Measurements from ENCODE around the gene CCDC57. TPM values are rescaled to one million over a fixed set of nuclear protein-coding genes. Genes with fewer than 3 reads are reported as not detected.

Gene CCDC57
- total RNA-seq, 1 donor from 2014 or later = 37.2 TPM

DNA sequence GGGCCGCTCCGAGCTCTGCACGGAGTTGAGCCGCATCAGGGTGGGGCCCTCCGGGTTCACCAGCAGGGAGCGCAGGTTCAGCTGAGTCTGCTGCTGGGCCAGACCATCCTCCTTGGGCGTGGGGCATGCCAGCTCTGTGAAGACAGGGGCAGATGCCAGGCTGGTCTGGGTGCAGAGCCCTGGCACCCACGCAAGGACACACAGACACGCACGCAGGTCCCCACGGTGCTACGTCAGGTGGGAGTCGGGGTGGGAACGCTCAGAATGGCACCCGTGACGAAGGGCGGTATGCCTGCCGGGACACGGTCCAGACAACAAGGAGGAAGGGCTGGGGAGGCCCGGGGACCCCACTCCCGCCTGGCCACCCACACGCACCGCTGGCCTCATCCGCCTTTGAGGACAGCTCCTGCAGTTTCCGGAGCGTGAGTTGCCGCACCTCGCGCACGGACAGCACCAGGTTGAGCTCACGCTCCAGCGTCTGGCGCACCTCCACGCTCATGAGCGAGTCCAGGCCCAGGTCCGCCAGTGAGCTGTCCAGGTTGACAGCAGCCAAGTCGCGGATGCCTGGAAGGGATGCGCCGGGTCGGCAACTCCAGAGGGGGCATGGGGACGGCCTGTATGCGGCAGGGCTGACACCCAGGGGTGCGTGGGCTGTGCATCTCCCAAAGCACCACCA lies 131.7 kb downstream of the CCDC57 start:
- Mint-ChIP-seq H3K36me3 (ENCODE audit: low read depth, unreplicated experiment) (peaks cover 4% of the 10 kb centered on the region), H3K4me1 (ENCODE audit: unreplicated experiment) (no peaks in the 10 kb centered on the region), H3K27ac (ENCODE audit: unreplicated experiment) (no peak overlapping the region), H3K27me3 (ENCODE audit: unreplicated experiment) (peaks cover 2% of the 10 kb centered on the region), H3K4me3 (ENCODE audit: unreplicated experiment) (no peak overlapping the region), H3K9me3 (ENCODE audit: unreplicated experiment) (no peaks in the 10 kb centered on the region)
- TF ChIP-seq, protein P1, sequence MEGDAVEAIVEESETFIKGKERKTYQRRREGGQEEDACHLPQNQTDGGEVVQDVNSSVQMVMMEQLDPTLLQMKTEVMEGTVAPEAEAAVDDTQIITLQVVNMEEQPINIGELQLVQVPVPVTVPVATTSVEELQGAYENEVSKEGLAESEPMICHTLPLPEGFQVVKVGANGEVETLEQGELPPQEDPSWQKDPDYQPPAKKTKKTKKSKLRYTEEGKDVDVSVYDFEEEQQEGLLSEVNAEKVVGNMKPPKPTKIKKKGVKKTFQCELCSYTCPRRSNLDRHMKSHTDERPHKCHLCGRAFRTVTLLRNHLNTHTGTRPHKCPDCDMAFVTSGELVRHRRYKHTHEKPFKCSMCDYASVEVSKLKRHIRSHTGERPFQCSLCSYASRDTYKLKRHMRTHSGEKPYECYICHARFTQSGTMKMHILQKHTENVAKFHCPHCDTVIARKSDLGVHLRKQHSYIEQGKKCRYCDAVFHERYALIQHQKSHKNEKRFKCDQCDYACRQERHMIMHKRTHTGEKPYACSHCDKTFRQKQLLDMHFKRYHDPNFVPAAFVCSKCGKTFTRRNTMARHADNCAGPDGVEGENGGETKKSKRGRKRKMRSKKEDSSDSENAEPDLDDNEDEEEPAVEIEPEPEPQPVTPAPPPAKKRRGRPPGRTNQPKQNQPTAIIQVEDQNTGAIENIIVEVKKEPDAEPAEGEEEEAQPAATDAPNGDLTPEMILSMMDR (IDR thresholded peaks at IDR 0.05; ENCODE audit: unreplicated experiment) = no peak
- DNase-seq (ENCODE audit: low spot score) = no peak

DNA sequence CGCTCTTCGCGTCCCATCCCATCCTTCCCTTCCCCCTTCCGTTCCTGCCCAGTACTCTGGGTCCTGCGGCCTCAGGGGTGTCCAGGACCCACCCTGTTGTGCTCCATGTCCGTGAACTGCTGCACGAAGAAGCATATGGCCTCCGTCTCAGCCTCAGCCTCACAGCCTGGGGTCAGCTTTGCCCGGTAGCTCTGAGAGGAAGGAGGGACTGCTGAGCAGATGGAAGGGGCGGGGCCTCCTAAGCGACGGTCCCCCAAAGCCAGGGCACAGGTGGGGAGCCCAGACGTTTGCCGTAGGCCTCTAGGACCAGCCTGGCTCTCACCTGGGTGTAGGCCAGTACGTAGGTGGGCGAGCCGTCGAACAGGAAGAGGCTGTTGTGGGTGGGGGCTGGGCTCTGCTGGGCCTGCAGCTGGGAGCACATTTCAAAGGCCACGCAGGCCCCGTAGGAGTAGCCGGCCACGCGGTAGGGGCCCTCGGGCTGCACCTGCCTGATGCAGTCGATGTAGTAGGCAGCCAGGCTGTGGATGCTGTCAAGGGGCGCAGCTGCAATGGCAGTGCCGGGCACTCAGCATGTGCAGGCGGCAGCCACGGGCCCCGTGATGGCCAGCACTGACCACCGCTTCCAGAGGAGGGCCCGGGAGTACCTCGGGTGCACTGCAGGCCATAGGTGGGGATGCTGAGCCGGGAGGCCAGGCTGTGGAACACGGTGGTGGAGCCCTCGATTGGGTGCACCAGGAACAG lies 132.4 kb downstream of the CCDC57 start:
- peaks cover 4% of the 10 kb centered on the region for H3K36me3 Mint-ChIP-seq (ENCODE audit: low read depth, unreplicated experiment)
- H3K4me1 Mint-ChIP-seq (ENCODE audit: unreplicated experiment) = no peaks in the 10 kb centered on the region
- TF ChIP-seq, protein P1 (IDR thresholded peaks at IDR 0.05; ENCODE audit: unreplicated experiment) = no peak
- H3K27me3 Mint-ChIP-seq (ENCODE audit: unreplicated experiment) = peaks cover 2% of the 10 kb centered on the region
- DNase-seq (ENCODE audit: low spot score) = no peak
- no peak overlapping the region for H3K4me3 Mint-ChIP-seq (ENCODE audit: unreplicated experiment)
- H3K9me3 Mint-ChIP-seq (ENCODE audit: unreplicated experiment) = no peaks in the 10 kb centered on the region
- no peak overlapping the region for H3K27ac Mint-ChIP-seq (ENCODE audit: unreplicated experiment)

DNA sequence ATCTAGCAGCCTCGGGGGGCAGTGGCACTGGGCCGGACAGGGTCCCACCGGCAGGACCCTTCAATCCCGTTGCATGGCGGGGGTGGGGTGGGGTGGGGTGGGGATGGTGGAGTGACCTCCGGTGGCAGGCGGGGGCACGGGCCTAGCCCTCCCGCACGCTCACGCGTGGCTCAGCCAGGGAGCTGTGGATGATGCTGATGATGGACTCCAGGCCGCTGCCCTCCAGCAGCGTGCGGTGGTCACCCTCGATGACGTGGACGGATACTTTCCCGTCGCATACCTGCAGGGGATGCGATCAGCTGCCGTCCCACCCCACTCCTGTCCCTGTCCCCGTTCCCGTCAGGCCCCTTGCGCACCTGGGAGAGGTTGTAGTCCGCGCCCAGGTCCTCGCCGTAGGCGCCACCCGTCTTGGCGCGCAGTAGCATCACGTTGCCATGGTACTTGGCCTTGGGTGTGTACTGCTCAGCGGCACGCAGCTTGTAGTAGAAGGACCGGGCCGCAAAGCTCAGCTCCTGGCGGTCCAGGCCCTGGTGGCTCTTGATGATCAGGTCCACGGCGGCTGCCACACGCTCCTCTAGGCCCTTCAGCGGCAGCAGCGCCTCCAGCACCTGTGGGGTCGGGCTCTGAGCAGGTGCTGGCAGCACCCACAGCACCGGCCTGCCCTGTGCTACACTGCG lies 133.5 kb downstream of the CCDC57 start:
- DNase-seq (ENCODE audit: low spot score) = no peak
- H3K36me3 Mint-ChIP-seq (ENCODE audit: low read depth, unreplicated experiment) = peaks cover 4% of the 10 kb centered on the region
- H3K4me3 Mint-ChIP-seq (ENCODE audit: unreplicated experiment) = no peak overlapping the region
- H3K27me3 Mint-ChIP-seq (ENCODE audit: unreplicated experiment) = peaks cover 2% of the 10 kb centered on the region
- no peaks in the 10 kb centered on the region for H3K4me1 Mint-ChIP-seq (ENCODE audit: unreplicated experiment)
- H3K27ac Mint-ChIP-seq (ENCODE audit: unreplicated experiment) = no peak overlapping the region
- TF ChIP-seq, protein P1 (IDR thresholded peaks at IDR 0.05; ENCODE audit: unreplicated experiment) = no peak
- H3K9me3 Mint-ChIP-seq (ENCODE audit: unreplicated experiment) = no peaks in the 10 kb centered on the region

DNA sequence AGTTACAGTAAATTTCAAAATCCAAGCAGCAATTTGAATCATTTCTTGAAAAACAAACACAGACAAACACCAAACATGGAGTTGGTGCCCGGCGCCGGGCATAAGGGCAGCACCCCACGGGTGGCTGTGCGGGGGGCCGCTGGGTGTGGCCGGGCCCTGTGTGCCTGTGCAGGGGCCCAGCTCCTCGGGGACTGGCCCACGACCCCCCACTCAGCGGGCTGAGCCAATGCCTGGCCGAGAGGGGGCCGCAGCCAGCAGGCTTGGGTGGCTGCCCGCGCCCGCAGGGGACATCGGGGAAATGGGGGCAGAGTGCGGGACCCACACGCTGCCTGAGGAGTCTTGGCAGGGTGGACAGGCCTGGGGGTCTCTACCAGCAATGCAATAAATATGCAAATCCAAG lies 134.2 kb downstream of the CCDC57 start:
- Mint-ChIP-seq H3K27ac (ENCODE audit: unreplicated experiment) (peak overlapping the region; percentile 43), H3K9me3 (ENCODE audit: unreplicated experiment) (no peaks in the 10 kb centered on the region)

More for the DNA sequence above, 134.2 kb downstream of the CCDC57 start:
- TF ChIP-seq, protein P1 (IDR thresholded peaks at IDR 0.05; ENCODE audit: unreplicated experiment) = no peak
- H3K4me1 Mint-ChIP-seq (ENCODE audit: unreplicated experiment) = no peaks in the 10 kb centered on the region
- DNase-seq (ENCODE audit: low spot score) = no peak
- H3K27me3 Mint-ChIP-seq (ENCODE audit: unreplicated experiment) = peaks cover 3% of the 10 kb centered on the region
- H3K4me3 Mint-ChIP-seq (ENCODE audit: unreplicated experiment) = no peak overlapping the region
- peaks cover 4% of the 10 kb centered on the region for H3K36me3 Mint-ChIP-seq (ENCODE audit: low read depth, unreplicated experiment)

Measured in endothelial cell (in vitro differentiated cells).